Stimulated activated naive CD8-positive, alpha-beta T cell treated with anti-CD3 and anti-CD28 coated beads, Interleukin-15, Interleukin-2, amounts not matched to agents 100 U/mL and 50 U/mL, for 24 hours (primary cell): ENCODE data around the gene STOML1.
"Not testable (repeated sequence)": the region's sequence is repeated elsewhere in the genome, so short reads cannot be mapped to it uniquely, and the experiment has no call there.

Experiments
- ATAC-seq: fragments of 150-1000 bp; cut with Tn5 transposase; one replicate; pipeline ENCODE4 v1.10.0; 2021
- DNase-seq: peaks from one replicate; pipeline ENCODE4 v3.0.0; 2021

Gene STOML1

GRCh38 chr15:73946046-73946721 is 45.9 kb downstream of the STOML1 start:
- DNase-seq = no peak
- no peak for ATAC-seq

GRCh38 chr15:73945130-73945508 is 47.0 kb downstream of the STOML1 start:
- no peak for DNase-seq

GRCh38 chr15:73944161-73945129 is 47.6 kb downstream of the STOML1 start:
- DNase-seq (no peak), ATAC-seq (no peak)

More at GRCh38 chr15:73945130-73945508, 47.0 kb downstream of the STOML1 start:
- ATAC-seq = no peak

- DNase-seq = no peak
- ATAC-seq = no peak
Observed at GRCh38 chr15:73942751-73943270, 49.3 kb downstream of the STOML1 start.

GRCh38 chr15:73941871-73942635 is 50.0 kb downstream of the STOML1 start:
- no peak for ATAC-seq
- DNase-seq = no peak

- ATAC-seq = no peak
- DNase-seq = no peak
Observed at GRCh38 chr15:73941449-73941848, 50.6 kb downstream of the STOML1 start.

GRCh38 chr15:73941044-73941443 is 51.1 kb downstream of the STOML1 start:
- ATAC-seq = no peak
- DNase-seq = no peak

GRCh38 chr15:73940061-73940981 is 51.8 kb downstream of the STOML1 start:
- ATAC-seq = no peak
- DNase-seq = no peak

GRCh38 chr15:73939138-73939537 is 53.0 kb downstream of the STOML1 start:
- DNase-seq = no peak
- no peak for ATAC-seq

GRCh38 chr15:73938516-73938915 is 53.6 kb downstream of the STOML1 start:
- not testable (repeated sequence) for ATAC-seq, DNase-seq

- no peak for DNase-seq
- ATAC-seq = no peak
Observed at GRCh38 chr15:73937726-73938125, 54.4 kb downstream of the STOML1 start.

GRCh38 chr15:73937296-73937695 is 54.8 kb downstream of the STOML1 start:
- DNase-seq = no peak
- no peak for ATAC-seq

- DNase-seq (no peak), ATAC-seq (no peak)
Observed at GRCh38 chr15:73936588-73937290, 55.4 kb downstream of the STOML1 start.

GRCh38 chr15:73936181-73936580 is 55.9 kb downstream of the STOML1 start:
- no peak for ATAC-seq

GRCh38 chr15:73935547-73935946 is 56.5 kb downstream of the STOML1 start:
- ATAC-seq (no peak), DNase-seq (no peak)

More at GRCh38 chr15:73936181-73936580, 55.9 kb downstream of the STOML1 start:
- no peak for DNase-seq

- ATAC-seq (no peak), DNase-seq (no peak)
Observed at GRCh38 chr15:73934281-73934680, 57.8 kb downstream of the STOML1 start.

- no peak for ATAC-seq
Observed at GRCh38 chr15:73932381-73933191, 59.5 kb downstream of the STOML1 start.

GRCh38 chr15:73931441-73931840 is 60.7 kb downstream of the STOML1 start:
- DNase-seq (no peak), ATAC-seq (no peak)

More at GRCh38 chr15:73932381-73933191, 59.5 kb downstream of the STOML1 start:
- no peak for DNase-seq

GRCh38 chr15:73930790-73931281 is 61.3 kb downstream of the STOML1 start:
- DNase-seq = no peak
- ATAC-seq = no peak
